ENCODE data around the gene RYR2.

GRCh38 chr1:237367758-237368157 lies 325.8 kb downstream of the RYR2 start:
- TF ChIP-seq POLR2A (IDR thresholded peaks at IDR 0.05; ENCODE audit: low read depth, low read length) (no peak), POLR2AphosphoS5 (IDR thresholded peaks at IDR 0.05; ENCODE audit: low read depth, low read length) (no peak), TAF1 (IDR thresholded peaks at IDR 0.05; ENCODE audit: borderline replicate concordance, low read depth, low read length) (no peak)
